HCEC 1CT (cell line): ENCODE data around the gene ROBO1.
A peak's percentile ranks its signal among the peaks of the same experiment; 100 is the strongest.
"Not testable (repeated sequence)": the region's sequence is repeated elsewhere in the genome, so short reads cannot be mapped to it uniquely, and the experiment has no call there.

ENCODE experiments used
- DNase-seq: peaks from one replicate; pipeline ENCODE4 v3.0.0-alpha.2; 2017

The ROBO1 gene

GRCh38 chr3:79217096-79217495, 550.7 kb downstream of the ROBO1 start:
- DNase-seq: no peak

GRCh38 chr3:79215286-79215685, 552.5 kb downstream of the ROBO1 start:
- no peak for DNase-seq

GRCh38 chr3:79211586-79212359, 556.0 kb downstream of the ROBO1 start:
- no peak for DNase-seq

- DNase-seq: no peak
These were observed 563.4 kb downstream of the ROBO1 start for GRCh38 chr3:79204351-79204750.

GRCh38 chr3:79203144-79203519, 564.7 kb downstream of the ROBO1 start:
- no peak for DNase-seq

GRCh38 chr3:79202471-79203143, 565.2 kb downstream of the ROBO1 start:
- DNase-seq: no peak

GRCh38 chr3:79200456-79200855, 567.3 kb downstream of the ROBO1 start:
- DNase-seq: no peak

DNA sequence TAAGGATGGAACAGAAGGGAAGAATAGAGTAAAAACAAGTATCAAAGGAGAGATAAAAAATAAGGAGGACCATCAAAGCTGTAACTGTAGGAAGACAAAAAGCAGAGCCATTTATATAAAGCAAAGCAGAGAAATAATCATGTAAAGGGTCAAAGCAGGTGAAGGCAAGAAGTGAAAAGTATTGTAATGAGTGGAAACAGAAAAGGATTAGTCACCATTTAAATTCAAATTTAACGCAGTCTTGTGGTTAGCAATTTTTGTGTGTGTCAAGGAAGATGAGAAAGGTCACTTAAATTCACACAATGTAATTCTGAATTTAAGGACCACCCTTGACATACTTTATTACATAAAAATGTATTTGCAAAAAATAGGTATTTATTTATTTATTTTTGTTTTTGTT, 567.8 kb downstream of the ROBO1 start:
- DNase-seq: no peak

- DNase-seq: no peak
These were observed 580.4 kb downstream of the ROBO1 start for GRCh38 chr3:79187426-79187825.

DNA sequence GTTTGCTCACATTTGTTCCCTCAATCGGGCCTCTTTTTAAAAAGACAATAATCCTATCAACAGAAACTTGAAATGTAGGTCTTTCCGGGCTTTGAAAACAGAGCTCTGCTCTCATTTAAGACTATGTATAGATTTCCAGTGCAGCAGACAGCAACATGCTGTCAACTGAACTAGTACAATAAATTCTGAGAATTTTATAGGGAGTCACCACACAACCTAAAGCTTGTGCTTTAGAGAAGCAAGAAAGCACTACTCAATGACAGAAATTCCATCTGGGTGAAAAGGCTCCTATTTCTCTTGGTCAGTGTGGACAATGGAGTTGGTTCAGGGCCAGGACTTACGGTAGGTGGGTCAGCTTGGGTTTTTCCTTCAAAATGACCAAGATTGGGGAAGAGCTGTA, 583.5 kb downstream of the ROBO1 start:
- no peak for DNase-seq

GRCh38 chr3:79183496-79183895, 584.3 kb downstream of the ROBO1 start:
- DNase-seq: no peak

- no peak for DNase-seq
These were observed 589.2 kb downstream of the ROBO1 start for GRCh38 chr3:79178471-79179180.

DNA sequence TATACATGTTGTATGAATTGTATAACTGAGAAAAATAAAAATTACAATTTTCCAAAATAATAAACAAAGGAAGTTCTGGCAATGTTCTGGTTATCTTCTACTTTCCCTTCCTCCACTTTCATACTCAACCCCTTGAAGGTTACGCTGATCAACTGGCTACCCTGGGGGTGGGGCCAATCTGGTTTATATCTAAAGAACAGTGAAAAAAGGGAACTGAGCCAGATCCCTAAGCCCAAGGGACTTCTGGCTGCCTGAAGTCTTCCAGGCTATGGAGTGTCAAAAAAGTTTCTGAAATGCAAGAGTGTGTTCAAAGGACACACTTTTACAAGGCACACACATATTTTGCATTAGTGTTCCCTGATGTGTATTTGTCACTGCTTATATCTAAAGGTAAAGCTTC, 591.9 kb downstream of the ROBO1 start:
- DNase-seq: no peak

- not testable (repeated sequence) for DNase-seq
These were observed 594.5 kb downstream of the ROBO1 start for GRCh38 chr3:79173259-79173658.

DNA sequence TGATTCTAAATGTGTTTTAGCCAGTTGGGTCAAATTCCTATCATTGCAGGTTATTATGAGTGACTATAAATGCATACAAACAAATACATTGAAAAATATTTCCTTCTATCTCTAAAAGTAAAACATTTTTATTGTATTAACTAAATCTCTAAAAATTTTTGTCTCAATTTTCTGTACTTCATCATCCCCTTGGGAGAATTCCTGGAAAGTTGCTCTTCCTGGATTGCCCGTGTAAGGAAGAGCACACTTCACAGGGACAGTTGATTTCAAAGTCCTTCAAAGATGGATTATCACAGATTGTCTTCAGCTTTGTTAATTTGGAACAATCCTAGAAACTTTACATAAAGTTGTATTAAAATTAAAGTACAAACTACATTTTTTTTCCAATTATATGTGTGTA, 595.6 kb downstream of the ROBO1 start:
- DNase-seq: peak; percentile 9

DNA sequence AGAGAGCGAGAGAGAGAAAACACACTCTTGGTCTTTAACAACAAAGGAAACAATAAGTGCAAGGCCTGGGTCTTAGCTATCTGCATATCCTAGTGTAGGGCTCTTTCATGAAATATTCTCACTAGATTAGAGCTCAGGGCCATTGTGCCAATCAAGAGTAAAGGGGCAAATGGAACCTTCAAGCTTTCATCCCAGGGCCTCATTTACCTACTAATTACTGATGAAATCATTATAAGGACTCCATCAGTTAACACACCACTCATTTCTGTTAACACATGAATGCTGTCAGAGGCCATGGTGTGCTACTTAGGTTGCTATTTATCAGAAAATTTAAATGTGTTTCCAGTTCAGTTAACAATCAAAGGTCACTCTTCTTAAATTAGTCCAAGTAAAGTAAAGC, 597.8 kb downstream of the ROBO1 start:
- no peak for DNase-seq

DNA sequence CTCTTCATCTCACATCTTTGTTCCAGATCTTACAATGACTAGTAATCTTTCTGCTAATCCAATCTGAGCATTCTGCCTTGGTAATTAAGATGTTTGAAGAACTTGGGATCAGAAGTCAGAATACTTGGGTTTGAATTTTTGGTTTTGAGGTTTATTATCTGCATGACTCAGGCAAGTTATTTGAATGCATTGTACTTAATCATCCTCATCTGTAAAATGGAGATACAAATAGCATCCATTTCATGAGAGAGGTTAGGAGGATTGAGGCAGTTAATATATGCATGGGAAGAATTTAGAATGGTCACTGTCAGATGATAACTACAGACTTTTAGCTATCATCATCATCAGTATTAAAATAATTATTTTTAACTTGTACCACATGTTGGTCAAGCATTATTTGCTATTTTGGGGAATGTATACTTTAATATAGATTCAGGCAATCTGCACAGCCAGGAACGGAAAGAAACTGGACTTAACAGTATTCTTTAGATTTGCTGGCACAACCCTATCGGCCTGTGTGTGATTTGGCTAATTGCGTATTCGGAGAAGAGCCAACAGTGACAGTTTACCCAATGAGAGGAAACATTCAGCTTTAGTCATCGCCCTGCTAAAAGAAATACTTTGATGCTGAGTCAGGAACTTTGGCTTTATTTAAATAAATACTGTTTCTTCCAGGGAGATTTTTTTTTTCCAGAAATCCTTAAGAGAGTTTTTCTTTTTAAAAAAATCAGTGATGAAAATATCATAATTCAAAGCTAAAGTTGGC, 600.0 kb downstream of the ROBO1 start:
- peak; percentile 94 for DNase-seq

DNA sequence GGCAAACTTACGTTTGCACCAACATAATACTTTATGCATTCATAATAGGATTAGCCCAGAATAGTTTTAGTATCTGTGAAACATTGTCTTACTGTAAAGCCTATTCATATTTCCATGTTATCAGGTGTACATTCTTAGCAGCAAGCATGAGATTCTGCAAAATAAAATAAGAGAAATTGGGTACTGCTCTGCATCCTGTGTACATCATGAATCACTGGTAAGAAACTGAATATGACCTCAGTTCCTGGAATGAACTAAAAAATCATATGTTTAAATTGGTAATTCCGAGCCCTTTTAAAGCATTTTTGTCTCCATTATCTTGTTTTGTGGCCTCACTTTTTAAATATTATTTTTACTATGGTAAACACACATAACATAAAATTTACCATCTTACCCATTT, 605.1 kb downstream of the ROBO1 start:
- DNase-seq: peak; percentile 15

DNA sequence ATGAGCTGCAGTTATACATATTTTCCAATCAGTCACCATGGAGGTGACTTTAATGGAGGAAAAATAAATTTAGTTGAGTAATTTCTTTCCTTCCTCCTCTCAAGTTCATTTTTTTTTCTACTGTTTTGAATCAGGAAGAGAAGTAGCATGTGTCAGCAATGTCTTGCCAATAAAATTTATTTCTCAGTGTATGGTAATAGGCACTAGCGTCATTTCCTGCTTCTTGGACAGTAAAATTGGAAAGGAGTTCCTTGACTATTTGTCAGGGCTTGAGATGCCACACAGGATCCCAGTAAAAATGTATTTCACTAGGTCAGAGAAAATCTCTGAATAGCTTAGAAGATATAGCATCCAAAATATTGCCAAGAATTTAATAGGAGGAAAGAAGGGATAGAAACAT, 605.9 kb downstream of the ROBO1 start:
- peak; percentile 42 for DNase-seq

GRCh38 chr3:79160421-79160820, 607.4 kb downstream of the ROBO1 start:
- DNase-seq: no peak

GRCh38 chr3:79159736-79160135, 608.1 kb downstream of the ROBO1 start:
- DNase-seq: no peak

GRCh38 chr3:79157191-79157590, 610.6 kb downstream of the ROBO1 start:
- DNase-seq: no peak

DNA sequence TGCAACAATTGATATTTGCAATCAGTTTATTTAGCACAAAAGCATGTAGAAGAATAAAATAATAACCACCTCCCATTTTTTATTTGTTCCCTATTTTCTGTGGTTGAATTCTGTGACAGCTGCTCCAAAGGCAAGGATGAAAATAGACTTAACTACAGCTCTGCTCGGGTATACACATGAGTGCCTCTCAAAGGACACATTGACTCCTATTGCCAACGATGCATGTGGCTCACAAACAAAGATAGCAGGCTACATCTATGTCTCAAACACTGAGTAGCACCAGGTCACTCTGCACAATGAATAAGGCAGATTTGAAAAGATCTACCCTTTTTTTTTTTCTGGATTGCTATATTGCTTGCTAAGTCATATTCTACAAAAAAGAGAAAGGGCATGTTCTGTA, 612.9 kb downstream of the ROBO1 start:
- DNase-seq: no peak
